Upper lobe of right lung (tissue), 1 donor: Measurements from ENCODE around the gene RHNO1. TPM values are rescaled to one million over a fixed set of nuclear protein-coding genes. Genes with fewer than 3 reads are reported as not detected.
A peak's percentile ranks its signal among the peaks of the same experiment; 100 is the strongest.

Source experiments
- ATAC-seq: fragments of 200-7000 bp; cut with Tn5 transposase; one replicate; pipeline ENCODE4 v1.9.1; 2020; ENCODE audit warnings: mild to moderate bottlenecking, moderate library complexity
- DNase-seq: peaks from one replicate; pipeline ENCODE4 v3.0.0-alpha.2; 2020
- H3K27ac ChIP-seq: fragments of 200-600 bp; one replicate; pipeline ENCODE4 v1.8.0; 2022
- H3K27me3 ChIP-seq: fragments of 200-600 bp; one replicate; pipeline ENCODE4 v1.8.0; 2022; ENCODE audit warnings: mild to moderate bottlenecking
- H3K36me3 ChIP-seq: fragments of 200-600 bp; one replicate; pipeline ENCODE4 v1.8.0; 2022
- H3K4me1 ChIP-seq: fragments of 200-600 bp; one replicate; pipeline ENCODE4 v1.8.0; 2022
- H3K4me3 ChIP-seq: fragments of 200-600 bp; one replicate; pipeline ENCODE4 v1.8.0; 2022; ENCODE audit warnings: mild to moderate bottlenecking
- H3K9me3 ChIP-seq: fragments of 200-600 bp; one replicate; pipeline ENCODE4 v1.8.0; 2022
- intact Hi-C: fragments of 100-400 bp; cut with DNase I; formaldehyde crosslinking; loops from one replicate; pipeline ENCODE4 v1.11.0; 2022
- total RNA-seq: library from RNA; stranded (reverse); fragmentation: NEBNext Ultra II Directional; extraction: Animal tissue kit (Norgen Biotek cat#: 25700); gene quantifications from one replicate; pipeline ENCODE4 v1.2.1, GENCODE V29; 2021
- TF ChIP-seq, protein P1 (sequence below): fragments of 200-600 bp; IDR thresholded peaks from one replicate; pipeline ENCODE4 v1.8.0; 2022; ENCODE audit warnings: antibody characterized with exemption
- donor health status: DM: no; HTN: yes; CAD: no; lungs with severe emphysema.

The RHNO1 gene
- total RNA-seq, 1 donor from 2014 or later, result 15.2 TPM

DNA sequence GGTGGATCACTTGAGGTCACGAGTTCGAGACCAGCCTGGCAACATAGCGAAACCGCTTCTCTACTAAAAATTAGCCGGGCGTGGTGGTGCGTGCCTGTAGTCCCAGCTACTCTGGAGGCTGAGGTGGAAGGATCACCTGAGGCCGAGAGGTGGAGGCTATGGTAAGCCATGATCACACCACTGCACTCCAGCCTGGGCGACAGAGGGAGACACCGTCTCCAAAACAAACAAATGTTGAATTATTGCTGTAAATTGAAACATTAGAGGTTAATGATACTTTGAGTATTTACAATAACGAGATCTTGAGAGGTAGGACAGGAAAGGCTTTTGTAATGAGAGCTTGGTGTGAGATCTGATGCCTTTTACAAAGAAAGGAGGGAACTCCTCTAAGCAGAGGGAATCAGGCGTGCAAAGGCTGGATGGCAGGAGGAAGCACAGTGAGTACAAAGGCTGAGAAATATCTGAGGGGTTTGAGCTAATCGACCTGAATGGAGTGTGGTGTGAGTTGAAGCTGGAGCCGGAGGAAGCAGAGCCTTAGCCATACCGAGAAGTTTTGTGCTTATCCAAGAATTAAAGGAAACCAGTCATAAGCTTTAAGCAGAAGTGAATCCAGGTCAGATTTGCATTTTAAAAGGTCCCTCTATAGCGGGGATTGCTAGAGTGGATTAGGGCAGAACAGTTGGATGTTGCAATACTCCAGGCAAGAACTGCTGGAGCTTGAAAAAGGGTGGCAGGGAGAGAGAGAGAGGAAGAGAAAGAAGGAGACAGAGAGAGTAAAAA lies 1.1 kb downstream of the RHNO1 start:
- Histone ChIP-seq H3K27me3 (no peaks in the 10 kb centered on the region), H3K36me3 (no peaks in the 10 kb centered on the region), H3K27ac (peak overlapping the region; percentile 97), H3K9me3 (no peaks in the 10 kb centered on the region), H3K4me1 (peaks cover 18% of the 10 kb centered on the region), H3K4me3 (peak overlapping the region; percentile 98)
- ATAC-seq (peak; percentile 52), DNase-seq (no peak)
- TF ChIP-seq, protein P1, sequence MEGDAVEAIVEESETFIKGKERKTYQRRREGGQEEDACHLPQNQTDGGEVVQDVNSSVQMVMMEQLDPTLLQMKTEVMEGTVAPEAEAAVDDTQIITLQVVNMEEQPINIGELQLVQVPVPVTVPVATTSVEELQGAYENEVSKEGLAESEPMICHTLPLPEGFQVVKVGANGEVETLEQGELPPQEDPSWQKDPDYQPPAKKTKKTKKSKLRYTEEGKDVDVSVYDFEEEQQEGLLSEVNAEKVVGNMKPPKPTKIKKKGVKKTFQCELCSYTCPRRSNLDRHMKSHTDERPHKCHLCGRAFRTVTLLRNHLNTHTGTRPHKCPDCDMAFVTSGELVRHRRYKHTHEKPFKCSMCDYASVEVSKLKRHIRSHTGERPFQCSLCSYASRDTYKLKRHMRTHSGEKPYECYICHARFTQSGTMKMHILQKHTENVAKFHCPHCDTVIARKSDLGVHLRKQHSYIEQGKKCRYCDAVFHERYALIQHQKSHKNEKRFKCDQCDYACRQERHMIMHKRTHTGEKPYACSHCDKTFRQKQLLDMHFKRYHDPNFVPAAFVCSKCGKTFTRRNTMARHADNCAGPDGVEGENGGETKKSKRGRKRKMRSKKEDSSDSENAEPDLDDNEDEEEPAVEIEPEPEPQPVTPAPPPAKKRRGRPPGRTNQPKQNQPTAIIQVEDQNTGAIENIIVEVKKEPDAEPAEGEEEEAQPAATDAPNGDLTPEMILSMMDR, result no peak
- intact Hi-C loops, result no loop called here

DNA sequence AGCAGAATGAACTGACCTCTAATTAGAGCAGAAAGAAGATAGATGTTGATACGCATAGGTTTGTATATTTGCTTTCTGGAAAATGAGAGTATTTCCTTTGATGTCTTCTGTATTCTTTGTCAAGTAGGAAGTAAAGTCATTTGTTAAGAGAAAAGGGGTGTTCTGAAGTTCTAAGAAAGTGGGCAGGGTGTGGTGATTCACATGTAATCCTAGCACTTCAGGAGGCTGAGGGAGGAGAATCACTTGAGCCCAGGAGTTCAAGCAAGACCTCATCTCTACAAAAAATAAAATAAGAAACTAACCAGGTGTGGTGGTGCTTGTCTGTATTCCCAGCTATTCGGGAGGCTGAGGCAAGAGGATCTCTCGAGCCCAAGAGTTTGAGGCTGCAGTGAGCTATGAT lies 2.8 kb downstream of the RHNO1 start:
- Histone ChIP-seq H3K4me1 (peaks cover 18% of the 10 kb centered on the region), H3K9me3 (no peaks in the 10 kb centered on the region), H3K36me3 (no peaks in the 10 kb centered on the region), H3K27me3 (no peaks in the 10 kb centered on the region), H3K27ac (no peak overlapping the region), H3K4me3 (no peak overlapping the region)
- TF ChIP-seq, protein P1, result no peak
- ATAC-seq (no peak), DNase-seq (no peak)
- intact Hi-C loops, result no loop called here

DNA sequence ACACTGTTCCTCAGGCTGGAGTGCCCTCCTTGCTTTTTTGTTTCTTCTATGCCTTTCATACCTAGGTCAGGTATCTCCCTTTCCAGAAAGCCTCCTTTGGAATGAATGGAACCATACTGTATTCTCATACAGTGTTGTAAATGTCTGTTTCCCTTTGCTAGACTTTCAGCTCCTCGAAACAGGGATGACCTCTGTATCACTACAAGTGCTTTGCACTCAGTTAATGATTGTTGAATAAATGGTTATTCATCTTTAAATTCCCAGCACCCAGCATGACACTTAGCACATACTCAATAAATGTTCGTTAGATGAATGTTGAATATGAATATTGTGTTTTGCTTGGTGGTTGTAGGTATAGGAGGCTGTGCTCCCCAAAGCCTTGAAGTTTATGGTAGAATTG lies 7.8 kb downstream of the RHNO1 start:
- ATAC-seq (no peak), DNase-seq (no peak)
- H3K4me3 ChIP-seq, result no peak overlapping the region
- H3K36me3 ChIP-seq, result no peaks in the 10 kb centered on the region
- H3K27me3 ChIP-seq, result no peaks in the 10 kb centered on the region
- H3K4me1 ChIP-seq, result no peaks in the 10 kb centered on the region
- TF ChIP-seq, protein P1, result no peak
- intact Hi-C loops, result no loop called here
- H3K27ac ChIP-seq, result no peak overlapping the region
- H3K9me3 ChIP-seq, result no peaks in the 10 kb centered on the region

DNA sequence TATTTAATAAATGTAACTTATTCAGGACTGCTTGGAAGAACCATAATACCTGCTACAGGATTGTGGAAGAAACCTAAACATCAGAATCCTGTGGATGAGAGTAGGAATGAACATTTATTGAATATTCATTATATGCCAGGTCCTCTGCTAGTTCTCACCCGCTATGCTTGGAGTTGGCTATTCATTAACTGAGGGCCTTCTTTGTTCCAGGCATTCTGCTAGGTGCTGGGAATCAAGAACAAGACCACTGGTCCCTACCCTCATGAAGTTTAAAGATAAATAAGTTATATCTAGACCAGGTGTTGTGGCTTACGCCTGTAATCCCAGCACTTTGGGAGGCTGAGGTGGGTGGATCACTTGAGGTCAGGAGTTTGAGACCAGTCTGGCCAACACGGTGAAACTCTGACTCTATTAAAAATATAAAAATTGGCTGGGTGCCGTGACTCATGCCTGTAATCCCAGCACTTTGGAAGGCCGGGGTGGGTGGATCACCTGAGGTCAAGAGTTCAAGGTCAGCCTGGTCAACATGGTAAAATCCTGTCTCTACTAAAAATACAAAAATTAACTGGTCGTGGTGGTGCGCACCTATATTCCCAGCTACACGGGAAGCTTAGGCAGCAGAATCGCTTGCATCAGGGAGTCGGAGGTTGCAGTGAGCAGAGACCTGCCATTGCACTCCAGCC lies 9.9 kb downstream of the RHNO1 start:
- H3K4me1 ChIP-seq, result peaks cover 8% of the 10 kb centered on the region
- ATAC-seq (no peak), DNase-seq (no peak)
- H3K4me3 ChIP-seq, result no peak overlapping the region
- no peaks in the 10 kb centered on the region for H3K27me3 ChIP-seq
- TF ChIP-seq, protein P1, result no peak
- no peaks in the 10 kb centered on the region for H3K9me3 ChIP-seq
- no peaks in the 10 kb centered on the region for H3K36me3 ChIP-seq
- no peak overlapping the region for H3K27ac ChIP-seq
- intact Hi-C loops, result no loop called here

DNA sequence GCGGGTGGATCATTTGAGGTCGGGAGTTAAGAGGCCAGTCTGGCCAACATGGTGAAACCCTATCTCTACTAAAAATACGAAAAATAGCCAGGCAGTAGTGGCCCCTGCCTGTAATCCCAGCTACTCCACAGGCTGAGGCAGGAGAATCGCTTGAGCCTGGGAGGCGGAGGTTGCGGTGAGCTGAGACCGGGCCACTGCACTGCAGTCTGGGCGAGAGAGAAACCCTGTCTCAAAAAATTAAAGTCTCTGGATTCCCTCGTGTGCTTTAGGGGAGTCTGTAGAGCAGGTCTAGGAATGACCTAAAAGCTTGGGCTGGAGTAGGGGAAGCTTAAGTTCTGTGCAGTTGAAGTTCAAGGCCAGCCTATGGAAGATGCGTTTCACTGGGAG lies 13.0 kb downstream of the RHNO1 start:
- H3K9me3 ChIP-seq, result no peaks in the 10 kb centered on the region
- H3K27ac ChIP-seq, result peak overlapping the region; percentile 82
- ATAC-seq, result no peak
- peak overlapping the region; percentile 82 for H3K4me3 ChIP-seq
- no peaks in the 10 kb centered on the region for H3K27me3 ChIP-seq
- intact Hi-C loops, result no loop called here
- no peaks in the 10 kb centered on the region for H3K36me3 ChIP-seq
- peaks cover 21% of the 10 kb centered on the region for H3K4me1 ChIP-seq
- TF ChIP-seq, protein P1, result no peak
- no peak for DNase-seq
